ENCODE measurements around the gene CPHXL2. TPM values are rescaled to one million over a fixed set of nuclear protein-coding genes. Genes with fewer than 3 reads are reported as not detected.

The CPHXL2 gene
- total RNA-seq, 1 donor from 2014 or later, result not detected

DNA sequence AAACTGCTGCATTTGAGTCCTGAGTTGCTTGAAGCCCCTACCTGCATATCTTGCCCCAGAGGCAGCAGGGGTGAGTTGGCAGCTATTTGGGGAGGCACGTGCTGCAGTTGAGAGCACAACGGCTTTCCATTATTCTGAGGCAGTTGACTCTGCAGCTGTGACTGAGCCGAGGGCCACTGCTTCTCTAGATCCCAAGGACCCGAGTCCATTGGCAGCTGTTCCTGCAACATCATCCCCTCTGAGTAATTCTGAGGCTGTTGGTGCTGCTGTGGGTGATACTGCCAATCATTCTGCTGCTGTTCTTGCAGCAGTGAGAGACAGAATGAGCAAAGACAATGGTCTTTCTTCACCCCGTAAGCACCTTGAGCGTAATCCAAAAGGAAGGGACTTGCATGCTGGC lies 16.5 kb downstream of the CPHXL2 start:
- TF ChIP-seq, protein P1, sequence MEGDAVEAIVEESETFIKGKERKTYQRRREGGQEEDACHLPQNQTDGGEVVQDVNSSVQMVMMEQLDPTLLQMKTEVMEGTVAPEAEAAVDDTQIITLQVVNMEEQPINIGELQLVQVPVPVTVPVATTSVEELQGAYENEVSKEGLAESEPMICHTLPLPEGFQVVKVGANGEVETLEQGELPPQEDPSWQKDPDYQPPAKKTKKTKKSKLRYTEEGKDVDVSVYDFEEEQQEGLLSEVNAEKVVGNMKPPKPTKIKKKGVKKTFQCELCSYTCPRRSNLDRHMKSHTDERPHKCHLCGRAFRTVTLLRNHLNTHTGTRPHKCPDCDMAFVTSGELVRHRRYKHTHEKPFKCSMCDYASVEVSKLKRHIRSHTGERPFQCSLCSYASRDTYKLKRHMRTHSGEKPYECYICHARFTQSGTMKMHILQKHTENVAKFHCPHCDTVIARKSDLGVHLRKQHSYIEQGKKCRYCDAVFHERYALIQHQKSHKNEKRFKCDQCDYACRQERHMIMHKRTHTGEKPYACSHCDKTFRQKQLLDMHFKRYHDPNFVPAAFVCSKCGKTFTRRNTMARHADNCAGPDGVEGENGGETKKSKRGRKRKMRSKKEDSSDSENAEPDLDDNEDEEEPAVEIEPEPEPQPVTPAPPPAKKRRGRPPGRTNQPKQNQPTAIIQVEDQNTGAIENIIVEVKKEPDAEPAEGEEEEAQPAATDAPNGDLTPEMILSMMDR (IDR thresholded peaks at IDR 0.05), result no peak
- TF ChIP-seq POLR2A (IDR thresholded peaks at IDR 0.05), result no peak
- TF ChIP-seq POLR2AphosphoS5 (IDR thresholded peaks at IDR 0.05; ENCODE audit: insufficient read depth in 1 of 2, low read depth in 1 of 2), result no peak
- no peaks in the 10 kb centered on the region for H3K27me3 ChIP-seq
- intact Hi-C loops (cut with DNase I), result no loop called here
- no peak overlapping the region for H3K4me3 ChIP-seq
- H3K9me3 ChIP-seq, result no peaks in the 10 kb centered on the region
- no peak overlapping the region for H3K27ac ChIP-seq
- peaks cover 0 to 41% of the 10 kb centered on the region in 2 donors for H3K36me3 ChIP-seq
- no peaks in the 10 kb centered on the region for H3K4me1 ChIP-seq
- DNase-seq (ENCODE audit: extremely low spot score in 2 of 2), result no peak

DNA sequence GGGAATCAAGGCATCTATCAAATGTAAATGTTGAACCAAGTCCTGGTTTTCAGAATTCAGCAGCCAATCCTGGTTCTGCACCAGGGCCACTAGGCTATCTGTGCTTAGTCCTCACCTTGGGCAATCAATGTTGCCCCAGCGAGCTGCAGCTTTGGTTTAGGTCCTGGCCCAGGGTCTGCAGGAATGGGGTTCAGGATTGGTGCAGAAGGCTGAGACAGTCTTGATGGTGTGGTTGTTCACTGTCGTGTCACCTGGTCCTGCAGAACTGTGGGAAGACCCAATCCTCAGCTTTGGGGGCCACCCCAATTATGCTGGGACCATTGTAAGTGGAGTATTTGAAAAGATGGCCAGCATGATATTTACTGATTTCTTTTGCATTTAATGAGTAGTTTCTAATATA lies 18.6 kb downstream of the CPHXL2 start:
- DNase-seq (ENCODE audit: extremely low spot score in 2 of 2), result no peak
- TF ChIP-seq, protein P1 (IDR thresholded peaks at IDR 0.05), result no peak
- no peak for TF ChIP-seq POLR2AphosphoS5 (IDR thresholded peaks at IDR 0.05; ENCODE audit: insufficient read depth in 1 of 2, low read depth in 1 of 2)
- no peak for TF ChIP-seq POLR2A (IDR thresholded peaks at IDR 0.05)
- no peak overlapping the region for H3K27ac ChIP-seq
- H3K4me1 ChIP-seq, result peaks cover 10% of the 10 kb centered on the region
- H3K9me3 ChIP-seq, result no peaks in the 10 kb centered on the region
- H3K4me3 ChIP-seq, result no peak overlapping the region
- intact Hi-C loops (cut with DNase I), result no loop called here
- no peaks in the 10 kb centered on the region for H3K27me3 ChIP-seq
- H3K36me3 ChIP-seq, result peaks cover 0 to 49% of the 10 kb centered on the region in 2 donors

DNA sequence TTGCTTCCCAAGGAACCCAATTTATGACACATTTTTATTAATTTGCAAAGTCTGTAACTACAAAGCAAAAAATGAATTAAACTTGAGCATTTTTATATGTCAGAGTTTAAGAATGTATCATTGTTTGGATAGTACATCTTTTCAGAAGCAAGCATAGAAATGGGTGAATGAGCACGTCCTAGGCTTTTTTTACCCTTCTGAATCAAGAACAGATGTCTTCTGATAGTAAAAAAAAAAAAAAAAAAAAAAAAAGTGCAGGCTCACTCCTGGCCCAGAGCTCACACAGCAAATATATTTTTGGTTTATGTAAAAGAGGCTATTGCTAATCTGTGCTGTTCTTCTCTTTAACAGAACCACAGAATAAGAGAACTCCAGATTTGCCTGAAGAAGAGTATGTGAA lies 22.9 kb downstream of the CPHXL2 start:
- H3K4me3 ChIP-seq, result no peak overlapping the region
- peaks cover 0 to 43% of the 10 kb centered on the region in 2 donors for H3K36me3 ChIP-seq
- H3K27ac ChIP-seq, result no peak overlapping the region
- DNase-seq (ENCODE audit: extremely low spot score in 2 of 2), result no peak
- H3K4me1 ChIP-seq, result peaks cover 45% of the 10 kb centered on the region
- TF ChIP-seq, protein P1 (IDR thresholded peaks at IDR 0.05), result no peak
- TF ChIP-seq POLR2AphosphoS5 (IDR thresholded peaks at IDR 0.05; ENCODE audit: insufficient read depth in 1 of 2, low read depth in 1 of 2) (no peak), POLR2A (IDR thresholded peaks at IDR 0.05) (no peak)
- H3K9me3 ChIP-seq, result no peaks in the 10 kb centered on the region
- intact Hi-C loops (cut with DNase I), result no loop called here
- H3K27me3 ChIP-seq, result no peaks in the 10 kb centered on the region

DNA sequence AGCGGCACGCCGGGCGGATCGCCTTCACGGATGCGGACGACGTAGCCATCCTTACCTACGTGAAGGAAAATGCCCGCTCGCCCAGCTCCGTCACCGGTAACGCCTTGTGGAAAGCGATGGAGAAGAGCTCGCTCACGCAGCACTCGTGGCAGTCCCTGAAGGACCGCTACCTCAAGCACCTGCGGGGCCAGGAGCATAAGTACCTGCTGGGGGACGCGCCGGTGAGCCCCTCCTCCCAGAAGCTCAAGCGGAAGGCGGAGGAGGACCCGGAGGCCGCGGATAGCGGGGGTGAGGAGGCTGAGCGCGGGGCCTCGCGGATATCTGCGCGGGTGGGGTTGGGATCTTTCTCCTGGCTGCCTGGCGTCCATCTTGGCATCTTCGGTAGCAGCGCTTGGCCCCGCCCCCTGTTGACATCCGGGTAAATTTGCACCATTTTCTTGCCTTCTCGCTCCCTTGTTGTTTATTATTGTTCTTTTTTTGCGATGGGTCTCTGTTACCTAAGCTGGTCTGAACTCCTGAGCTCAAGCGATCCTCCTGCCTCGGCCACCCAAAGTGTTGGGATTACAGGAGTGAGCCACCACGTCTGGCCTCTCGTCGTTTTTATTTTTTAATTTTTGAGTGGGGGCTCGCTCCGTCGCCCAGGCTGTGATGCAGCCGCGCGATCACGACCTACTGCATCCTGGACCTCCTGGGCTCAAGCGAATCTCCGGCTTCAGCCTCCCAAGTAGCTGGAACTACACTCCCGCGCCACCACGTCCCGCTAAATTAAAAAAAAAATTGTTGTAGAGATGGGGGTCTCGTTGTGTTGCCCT lies 28.3 kb downstream of the CPHXL2 start:
- TF ChIP-seq, protein P1 (IDR thresholded peaks at IDR 0.05), result no peak
- TF ChIP-seq POLR2AphosphoS5 (IDR thresholded peaks at IDR 0.05; ENCODE audit: insufficient read depth in 1 of 2, low read depth in 1 of 2), result peak; percentile 20 to 64
- peak in 1 of 2 donors; percentile 14 for TF ChIP-seq POLR2A (IDR thresholded peaks at IDR 0.05)
- Histone ChIP-seq H3K4me3 (peak overlapping the region; percentile 90 to 100), H3K4me1 (peaks cover 75% of the 10 kb centered on the region), H3K27ac (peak overlapping the region; percentile 99), H3K36me3 (peaks cover 0 to 5% of the 10 kb centered on the region in 2 donors), H3K9me3 (no peaks in the 10 kb centered on the region), H3K27me3 (no peaks in the 10 kb centered on the region)
- DNase-seq (ENCODE audit: extremely low spot score in 2 of 2), result no peak
- intact Hi-C loops (cut with DNase I), result no loop called here

Measured in vagina (tissue), 2 donors.